Neural progenitor cell (in vitro differentiated cells): ENCODE results near the gene FBLN1.

Experiments
- EZH2 ChIP-seq: fragments of 200-600 bp; sonication (generic); IDR thresholded peaks from 2 replicates; pipeline ENCODE4 v1.6.1; 2017; ENCODE audit warnings: antibody characterized with exemption, mild to moderate bottlenecking, moderate library complexity
- EZH2phosphoT487 ChIP-seq: fragments of 200-600 bp; sonication (generic); IDR thresholded peaks from 2 replicates; pipeline ENCODE4 v1.6.1; 2017; ENCODE audit warnings: antibody characterized with exemption
- TF ChIP-seq, protein P1 (sequence below): fragments of 200-600 bp; sonication (generic); IDR thresholded peaks from 2 replicates; pipeline ENCODE4 v1.5.1; 2017; ENCODE audit warnings: antibody characterized with exemption, mild to moderate bottlenecking

DNA sequence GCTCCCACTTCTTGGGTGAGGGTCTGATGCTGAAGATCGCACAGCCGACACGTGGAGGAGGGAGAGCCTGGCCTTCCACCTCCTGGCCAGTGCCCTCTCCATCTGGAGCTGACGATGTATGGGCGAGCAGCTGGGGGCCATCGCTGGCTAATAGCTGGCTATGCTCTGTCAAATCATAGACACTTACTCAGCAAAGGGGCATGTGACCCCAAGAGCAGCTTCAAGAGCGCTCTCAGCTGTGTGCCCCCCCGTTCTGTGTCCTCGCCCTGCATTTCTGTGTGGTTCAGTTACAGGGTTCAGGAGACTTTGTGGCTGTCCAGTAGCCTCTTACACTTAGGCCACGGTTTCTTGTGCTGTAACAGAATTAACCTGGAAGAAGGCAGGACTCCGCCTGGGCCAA lies 26.4 kb downstream of the FBLN1 start:
- TF ChIP-seq, protein P1, sequence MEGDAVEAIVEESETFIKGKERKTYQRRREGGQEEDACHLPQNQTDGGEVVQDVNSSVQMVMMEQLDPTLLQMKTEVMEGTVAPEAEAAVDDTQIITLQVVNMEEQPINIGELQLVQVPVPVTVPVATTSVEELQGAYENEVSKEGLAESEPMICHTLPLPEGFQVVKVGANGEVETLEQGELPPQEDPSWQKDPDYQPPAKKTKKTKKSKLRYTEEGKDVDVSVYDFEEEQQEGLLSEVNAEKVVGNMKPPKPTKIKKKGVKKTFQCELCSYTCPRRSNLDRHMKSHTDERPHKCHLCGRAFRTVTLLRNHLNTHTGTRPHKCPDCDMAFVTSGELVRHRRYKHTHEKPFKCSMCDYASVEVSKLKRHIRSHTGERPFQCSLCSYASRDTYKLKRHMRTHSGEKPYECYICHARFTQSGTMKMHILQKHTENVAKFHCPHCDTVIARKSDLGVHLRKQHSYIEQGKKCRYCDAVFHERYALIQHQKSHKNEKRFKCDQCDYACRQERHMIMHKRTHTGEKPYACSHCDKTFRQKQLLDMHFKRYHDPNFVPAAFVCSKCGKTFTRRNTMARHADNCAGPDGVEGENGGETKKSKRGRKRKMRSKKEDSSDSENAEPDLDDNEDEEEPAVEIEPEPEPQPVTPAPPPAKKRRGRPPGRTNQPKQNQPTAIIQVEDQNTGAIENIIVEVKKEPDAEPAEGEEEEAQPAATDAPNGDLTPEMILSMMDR: no peak
- TF ChIP-seq EZH2: no peak
- TF ChIP-seq EZH2phosphoT487: no peak
